GM19193 (cell line): ENCODE results near the gene TTC27.

Experiments
- POLR2A ChIP-seq: IDR thresholded peaks from 4 replicates; pipeline ENCODE4 v1.6.1; 2011; ENCODE audit not compliant: insufficient read depth, insufficient read length; ENCODE audit errors: extremely low read depth

TTC27 gene

GRCh38 chr2:32627814-32628579 is at the start of gene TTC27:
TTC27 (plus strand) TSS chr2:32628050; CDS start chr2:32628293, 243 bp downstream.
- peak; percentile 76 for TF ChIP-seq POLR2A

- no peak for TF ChIP-seq POLR2A
These were observed 36.0 kb upstream of the TTC27 start for GRCh38 chr2:32591669-32592463.

GRCh38 chr2:32594573-32594972 is 33.3 kb upstream of the TTC27 start:
- no peak for TF ChIP-seq POLR2A

GRCh38 chr2:32611366-32611765 is 16.5 kb upstream of the TTC27 start:
- no peak for TF ChIP-seq POLR2A

- no peak for TF ChIP-seq POLR2A
These were observed 16.1 kb upstream of the TTC27 start for GRCh38 chr2:32611771-32612170.

- no peak for TF ChIP-seq POLR2A
These were observed 13.8 kb upstream of the TTC27 start for GRCh38 chr2:32614084-32614483.

- no peak for TF ChIP-seq POLR2A
These were observed 10.2 kb upstream of the TTC27 start for GRCh38 chr2:32617599-32618189.

GRCh38 chr2:32622570-32623310 is 5.1 kb upstream of the TTC27 start:
- no peak for TF ChIP-seq POLR2A

- no peak for TF ChIP-seq POLR2A
These were observed 4.5 kb upstream of the TTC27 start for GRCh38 chr2:32623311-32623706.

- TF ChIP-seq POLR2A, result no peak
These were observed 3.0 kb upstream of the TTC27 start for GRCh38 chr2:32624812-32625211.

- TF ChIP-seq POLR2A, result no peak
These were observed 1.1 kb upstream of the TTC27 start for GRCh38 chr2:32626639-32627221.

- TF ChIP-seq POLR2A, result no peak
These were observed 423 bp upstream of the TTC27 start for GRCh38 chr2:32627441-32627813.

- TF ChIP-seq POLR2A, result no peak
These were observed 4.2 kb downstream of the TTC27 start for GRCh38 chr2:32632089-32632488.

GRCh38 chr2:32633040-32633439 is 5.2 kb downstream of the TTC27 start:
- no peak for TF ChIP-seq POLR2A

GRCh38 chr2:32641180-32641579 is 13.3 kb downstream of the TTC27 start:
- no peak for TF ChIP-seq POLR2A

GRCh38 chr2:32647180-32647651 is 19.4 kb downstream of the TTC27 start:
- TF ChIP-seq POLR2A, result no peak
